HepG2 (cell line): ENCODE data around the gene CRK. TPM values are rescaled to one million over a fixed set of nuclear protein-coding genes. Genes with fewer than 3 reads are reported as not detected.

Experiments used
- BCL6 ChIP-seq: IDR thresholded peaks from 2 replicates; pipeline ENCODE4 v1.6.1; 2016; ENCODE audit warnings: missing genetic modification reagents, missing compliant biosample characterization
- GLI4 ChIP-seq: sonication (generic); formaldehyde crosslinking; IDR thresholded peaks from 2 replicates; pipeline ENCODE4 v1.5.1; 2020; ENCODE audit warnings: missing genetic modification reagents, mild to moderate bottlenecking, moderate library complexity, borderline replicate concordance
- HMG20B ChIP-seq: conservative IDR thresholded peaks from 2 replicates; pipeline ENCODE4 v1.6.1; 2016; ENCODE audit warnings: missing genetic modification reagents, missing compliant biosample characterization
- IKZF5 ChIP-seq: IDR thresholded peaks from 2 replicates; pipeline ENCODE4 v1.6.1; 2018; ENCODE audit warnings: missing genetic modification reagents, mild to moderate bottlenecking, missing compliant biosample characterization
- KDM5A ChIP-seq: fragments of 200-600 bp; sonication (generic); IDR thresholded peaks from 2 replicates; pipeline ENCODE4 v1.7.0; 2018; ENCODE audit warnings: antibody characterized with exemption, mild to moderate bottlenecking, low read length, borderline replicate concordance
- NRL ChIP-seq: sonication (generic); formaldehyde crosslinking; IDR thresholded peaks from 2 replicates; pipeline ENCODE4 v1.5.0; 2020; ENCODE audit warnings: missing genetic modification reagents, mild to moderate bottlenecking, moderate library complexity, borderline replicate concordance
- PHF21A ChIP-seq: sonication (generic); formaldehyde crosslinking; IDR thresholded peaks from 2 replicates; pipeline ENCODE4 v1.5.0; 2020; ENCODE audit warnings: mild to moderate bottlenecking, missing genetic modification reagents
- SPEN ChIP-seq: sonication (generic); formaldehyde crosslinking; IDR thresholded peaks from 2 replicates; pipeline ENCODE4 v1.5.1; 2020; ENCODE audit warnings: low read depth, mild to moderate bottlenecking, missing genetic modification reagents
- THAP7 ChIP-seq: sonication (generic); formaldehyde crosslinking; IDR thresholded peaks from 2 replicates; pipeline ENCODE4 v1.8.1; 2023; ENCODE audit warnings: mild to moderate bottlenecking, missing genetic modification reagents
- ZBTB33 ChIP-seq: sonication (generic); formaldehyde crosslinking; IDR thresholded peaks from 2 replicates; pipeline ENCODE4 v1.4.0; 2020; ENCODE audit warnings: missing genetic modification reagents
- ZBTB42 ChIP-seq: sonication (generic); formaldehyde crosslinking; IDR thresholded peaks from 2 replicates; pipeline ENCODE4 v1.5.0; 2020; ENCODE audit warnings: mild to moderate bottlenecking, missing genetic modification reagents
- ZHX2 ChIP-seq, 2 experiments: sonication (generic) in 1 of 2; formaldehyde crosslinking in 1 of 2; IDR thresholded peaks; 2 replicates each; pipeline versions ENCODE4 v1.6.1 to v1.9.0; 2014 to 2022; ENCODE audit warnings: antibody characterized with exemption in 1 of 2, borderline replicate concordance in 1 of 2, inconsistent platforms in 1 of 2, low read depth in 1 of 2, missing genetic modification reagents in 1 of 2
- ZNF143 ChIP-seq: sonication (generic); formaldehyde crosslinking; IDR thresholded peaks from 2 replicates; pipeline ENCODE4 v1.4.0; 2020; ENCODE audit warnings: missing genetic modification reagents
- ZNF263 ChIP-seq: sonication (generic); formaldehyde crosslinking; IDR thresholded peaks from 2 replicates; pipeline ENCODE4 v1.4.0; 2020; ENCODE audit warnings: missing genetic modification reagents
- ZNF292 ChIP-seq: sonication (generic); formaldehyde crosslinking; IDR thresholded peaks from 2 replicates; pipeline ENCODE4 v1.8.1; 2022; ENCODE audit warnings: mild to moderate bottlenecking, low read depth, missing genetic modification reagents, borderline replicate concordance
- ZNF33B ChIP-seq: sonication (generic); formaldehyde crosslinking; IDR thresholded peaks from 2 replicates; pipeline ENCODE4 v1.5.1; 2020; ENCODE audit warnings: mild to moderate bottlenecking, missing genetic modification reagents
- ZNF841 ChIP-seq: sonication (generic); formaldehyde crosslinking; IDR thresholded peaks from 2 replicates; pipeline ENCODE4 v1.8.1; 2023; ENCODE audit warnings: missing genetic modification reagents, borderline replicate concordance
- polyA plus RNA-seq, 8 experiments: library from polyadenylated mRNA; depleted of rRNA in 3 of 8; stranded (reverse) in 7 of 8; unstranded in 1 of 8; fragments of >200 nt; fragmentation: Illumina TruSeq in 4 of 8; extraction: Trizol in 4 of 8; gene quantifications; 2 replicates each; pipeline versions ENCODE4 v1.2.1 to v1.2.3, GENCODE V29; 2011 to 2016; ENCODE audit warnings: low read depth in 4 of 8, missing spikeins in 1 of 8, mixed read lengths in 1 of 8; ENCODE audit not compliant: insufficient read depth in 1 of 8
- total RNA-seq, 5 experiments: library from RNA; depleted of rRNA; stranded (reverse); fragments of >200 nt; fragmentation: Illumina TruSeq; extraction: Trizol; gene quantifications; 2 replicates each; pipeline ENCODE4 v1.2.3, GENCODE V29; 2016; ENCODE audit warnings: low read depth in 1 of 5
- TF ChIP-seq, protein P1 (sequence below): IDR thresholded peaks from 2 replicates; pipeline ENCODE4 v1.6.1; 2016; ENCODE audit warnings: low read depth, borderline replicate concordance
- TF ChIP-seq, protein P2 (sequence below): sonication (generic); formaldehyde crosslinking; IDR thresholded peaks from 2 replicates; pipeline ENCODE4 v1.5.0; 2020; ENCODE audit warnings: missing genetic modification reagents

The CRK gene
- total and polyA plus RNA-seq, 2 of the 13 experiments (the other 11 are each of a cell fraction or from before 2014, with no cell fraction given), result 47.4 to 54.2 TPM

GRCh38 chr17:1413281-1413791 lies 42.7 kb downstream of the CRK start (continued):
- TF ChIP-seq ZNF143 (CRISPR knock-in tag), result no peak
- TF ChIP-seq ZNF841 (CRISPR knock-in tag), result no peak
- no peak for TF ChIP-seq ZNF33B (CRISPR knock-in tag)
- TF ChIP-seq ZBTB42, result no peak
- TF ChIP-seq, protein P1, sequence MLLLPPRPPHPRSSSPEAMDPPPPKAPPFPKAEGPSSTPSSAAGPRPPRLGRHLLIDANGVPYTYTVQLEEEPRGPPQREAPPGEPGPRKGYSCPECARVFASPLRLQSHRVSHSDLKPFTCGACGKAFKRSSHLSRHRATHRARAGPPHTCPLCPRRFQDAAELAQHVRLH (CRISPR knock-in tag), result no peak
- peak; percentile 64 for TF ChIP-seq PHF21A (CRISPR knock-in tag)
- no peak for TF ChIP-seq ZHX2 (IDR thresholded peaks at IDR 0.05; ENCODE audit: low read depth)
- 0 out of 2 replicates have a peak, but pooled peaks have one; percentile 24 for TF ChIP-seq ZHX2 (CRISPR knock-in tag; IDR thresholded peaks at IDR 0.05; ENCODE audit: borderline replicate concordance)
- no peak for TF ChIP-seq ZBTB33 (CRISPR knock-in tag)
- TF ChIP-seq BCL6 (CRISPR knock-in tag), result no peak
- TF ChIP-seq, protein P2, sequence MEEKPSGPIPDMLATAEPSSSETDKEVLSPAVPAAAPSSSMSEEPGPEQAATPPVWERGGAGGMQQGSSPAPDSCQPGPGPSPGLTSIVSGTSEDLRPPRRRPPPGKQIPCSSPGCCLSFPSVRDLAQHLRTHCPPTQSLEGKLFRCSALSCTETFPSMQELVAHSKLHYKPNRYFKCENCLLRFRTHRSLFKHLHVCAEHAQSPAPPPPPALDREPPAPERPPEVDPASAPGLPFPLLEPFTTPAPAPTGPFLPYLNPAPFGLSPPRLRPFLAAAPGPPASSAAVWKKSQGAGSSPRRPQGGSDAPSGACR, result no peak
- no peak for TF ChIP-seq ZNF292
- TF ChIP-seq GLI4 (CRISPR knock-in tag), result no peak
- no peak for TF ChIP-seq ZNF263
- TF ChIP-seq SPEN (CRISPR knock-in tag), result no peak
- no peak for TF ChIP-seq HMG20B
- no peak for TF ChIP-seq KDM5A
- no peak for TF ChIP-seq NRL
- TF ChIP-seq IKZF5 (CRISPR knock-in tag), result 0 out of 2 replicates have a peak, but pooled peaks have one; percentile 51
- peak; percentile 65; the same call in 1 of the 2 replicates for TF ChIP-seq THAP7 (CRISPR knock-in tag)
